HG03469 (cell line): Measurements from ENCODE around the gene SLC9C1.

Source experiments
- ATAC-seq: cut with Tn5 transposase; IDR thresholded peaks from one replicate; pipeline ENCODE4 v1.9.1; 2021; ENCODE audit warnings: mild to moderate bottlenecking, moderate library complexity, moderate number of reproducible peaks; ENCODE audit not compliant: unreplicated experiment

SLC9C1 gene

GRCh38 chr3:112115806-112116383 lies 178.1 kb downstream of the SLC9C1 start:
- ATAC-seq: no peak

- ATAC-seq: peak; percentile 30
Measured at GRCh38 chr3:112115161-112115739, 178.8 kb downstream of the SLC9C1 start.

DNA sequence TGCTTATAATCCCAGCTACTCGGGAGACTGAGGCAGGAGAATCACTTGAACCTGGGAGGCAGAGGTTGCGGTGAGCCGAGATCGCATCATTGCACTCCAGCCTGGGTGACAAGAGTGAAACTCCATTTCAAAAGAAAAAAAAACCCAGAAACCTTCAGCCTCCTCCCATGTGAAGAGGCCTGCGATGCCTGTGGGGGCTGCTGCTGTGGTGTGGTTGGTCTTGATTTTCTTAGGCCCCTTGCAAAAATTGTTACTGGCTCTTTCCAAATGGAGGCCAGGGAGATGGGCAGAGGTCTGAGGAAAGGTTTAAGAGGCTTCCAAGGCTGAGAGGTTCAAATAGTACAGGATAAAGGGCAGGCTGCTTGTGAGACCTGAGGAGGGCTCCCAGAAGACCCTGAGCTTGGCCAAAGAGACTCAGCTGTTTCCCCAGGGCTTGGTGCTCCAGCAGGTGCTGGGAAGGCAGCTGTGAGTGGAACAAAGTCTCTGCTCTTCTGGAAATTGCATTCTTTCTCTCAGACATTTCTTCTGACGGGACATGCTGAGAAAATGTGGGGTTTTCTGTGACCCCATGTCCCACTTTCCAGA lies 179.3 kb downstream of the SLC9C1 start:
- ATAC-seq: no peak

GRCh38 chr3:112111785-112112402 lies 182.1 kb downstream of the SLC9C1 start:
- ATAC-seq: no peak

DNA sequence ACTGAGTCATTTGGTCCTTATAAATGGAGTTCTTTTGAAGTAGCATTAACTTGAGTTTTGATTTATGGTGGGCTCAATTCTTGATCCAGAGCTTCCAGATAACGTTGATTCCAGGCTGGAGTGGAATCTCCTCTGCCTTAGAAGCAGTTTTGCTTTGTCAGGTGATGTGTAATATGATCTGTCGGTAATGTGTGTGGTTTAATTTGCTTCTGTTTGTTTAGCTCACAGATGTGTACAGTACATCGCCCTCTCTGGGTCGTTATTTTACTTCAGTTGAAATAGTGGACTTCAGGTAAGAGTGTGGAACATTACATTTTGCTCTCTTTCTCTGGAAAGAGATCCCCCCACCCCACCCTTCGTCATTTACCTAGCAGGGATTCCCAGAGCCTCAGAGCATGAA lies 184.7 kb downstream of the SLC9C1 start:
- ATAC-seq: no peak

GRCh38 chr3:112104774-112105173 lies 189.2 kb downstream of the SLC9C1 start:
- ATAC-seq: no peak

DNA sequence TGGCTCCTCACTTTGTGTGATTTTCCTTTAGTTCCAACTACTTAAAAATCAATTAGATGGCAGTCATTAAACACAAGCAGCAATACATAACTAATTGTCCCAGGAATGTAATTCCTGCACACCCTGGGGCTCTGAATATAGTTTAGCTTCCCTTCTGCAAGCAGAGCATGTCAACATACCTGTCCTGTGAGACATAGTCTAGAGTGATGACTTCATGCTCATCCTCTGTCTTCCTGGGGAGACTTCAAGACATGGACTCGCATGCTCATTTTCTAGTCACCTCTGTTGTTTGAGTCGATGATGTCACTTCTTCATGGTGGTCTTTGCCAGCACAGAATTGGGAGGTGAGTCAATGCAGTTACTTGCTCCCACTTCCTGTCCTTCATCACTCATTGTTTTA lies 192.1 kb downstream of the SLC9C1 start:
- no peak for ATAC-seq

DNA sequence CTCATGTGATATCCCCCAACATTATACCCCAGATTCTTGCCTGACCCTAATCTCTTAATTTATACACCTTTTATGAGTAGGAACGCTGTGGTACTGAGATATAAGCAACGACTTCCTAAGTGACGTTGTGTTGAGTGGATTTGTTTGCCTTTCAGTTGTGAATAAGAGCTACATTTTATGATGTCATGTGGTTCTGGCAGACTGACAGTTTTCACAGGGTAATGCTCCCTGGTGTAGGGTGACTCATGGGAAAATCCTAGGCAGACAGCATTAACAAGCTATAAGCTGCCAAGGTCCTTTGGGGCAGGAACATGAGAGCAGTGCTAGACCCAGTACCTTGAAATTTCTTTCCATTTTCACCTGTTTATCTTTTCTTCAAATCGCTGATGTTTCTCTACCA lies 196.6 kb downstream of the SLC9C1 start:
- ATAC-seq: peak; percentile 34

DNA sequence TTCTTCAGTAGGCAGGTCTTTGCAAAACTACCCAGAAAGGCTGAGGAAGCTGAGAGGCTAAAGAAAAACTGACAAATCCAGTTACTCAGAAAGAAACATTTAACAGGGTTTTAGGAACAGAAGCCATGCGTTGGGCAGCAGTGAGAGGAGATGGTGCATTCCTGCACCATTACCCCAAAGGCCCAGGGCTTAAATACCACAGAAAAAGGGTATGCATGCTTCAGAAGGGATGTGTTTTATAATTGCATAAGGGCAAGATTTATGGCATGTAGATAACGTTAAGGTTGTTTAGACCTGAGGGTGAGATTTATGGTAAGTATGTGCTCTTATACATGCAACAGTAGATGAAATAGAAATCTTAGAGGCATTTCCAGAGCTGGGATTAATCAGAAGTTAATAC lies 197.8 kb downstream of the SLC9C1 start:
- no peak for ATAC-seq

DNA sequence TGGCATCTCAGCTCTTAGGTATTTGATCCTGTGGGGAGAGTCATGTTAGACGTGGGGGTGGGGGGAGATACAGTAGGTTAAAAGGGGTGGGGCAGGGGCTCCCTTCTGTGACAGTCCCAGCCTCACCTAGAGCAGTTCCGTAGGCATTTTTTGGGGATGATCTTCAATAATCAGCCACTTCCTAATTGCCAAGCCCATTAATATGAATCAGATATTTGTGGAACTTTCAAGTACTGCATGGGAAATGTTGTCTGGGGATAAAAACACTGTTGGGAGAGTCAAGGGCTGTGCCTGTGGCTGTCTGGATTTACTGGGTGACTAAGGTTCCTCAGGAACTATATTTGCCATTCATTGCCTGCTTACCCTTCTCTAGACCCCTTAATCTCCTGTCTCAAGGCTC lies 198.3 kb downstream of the SLC9C1 start:
- ATAC-seq: no peak

DNA sequence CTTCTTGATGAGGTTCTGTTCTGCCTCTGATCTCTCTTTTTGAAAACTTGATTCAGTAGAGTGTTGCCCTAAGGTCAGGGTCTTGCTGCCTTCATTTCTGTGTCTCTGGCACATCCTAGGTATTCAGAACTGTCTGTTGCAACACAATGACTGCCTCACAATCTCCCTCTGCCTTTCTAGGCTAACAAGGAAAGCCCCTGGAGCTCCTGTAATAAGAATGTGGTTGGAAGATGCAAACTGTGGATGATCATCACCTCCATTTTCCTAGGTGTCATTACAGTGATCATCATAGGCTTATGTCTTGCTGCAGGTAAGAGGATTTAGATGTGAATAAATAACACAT lies 200.9 kb downstream of the SLC9C1 start:
- no peak for ATAC-seq

- no peak for ATAC-seq
Measured at GRCh38 chr3:112092496-112093179, 201.4 kb downstream of the SLC9C1 start.

DNA sequence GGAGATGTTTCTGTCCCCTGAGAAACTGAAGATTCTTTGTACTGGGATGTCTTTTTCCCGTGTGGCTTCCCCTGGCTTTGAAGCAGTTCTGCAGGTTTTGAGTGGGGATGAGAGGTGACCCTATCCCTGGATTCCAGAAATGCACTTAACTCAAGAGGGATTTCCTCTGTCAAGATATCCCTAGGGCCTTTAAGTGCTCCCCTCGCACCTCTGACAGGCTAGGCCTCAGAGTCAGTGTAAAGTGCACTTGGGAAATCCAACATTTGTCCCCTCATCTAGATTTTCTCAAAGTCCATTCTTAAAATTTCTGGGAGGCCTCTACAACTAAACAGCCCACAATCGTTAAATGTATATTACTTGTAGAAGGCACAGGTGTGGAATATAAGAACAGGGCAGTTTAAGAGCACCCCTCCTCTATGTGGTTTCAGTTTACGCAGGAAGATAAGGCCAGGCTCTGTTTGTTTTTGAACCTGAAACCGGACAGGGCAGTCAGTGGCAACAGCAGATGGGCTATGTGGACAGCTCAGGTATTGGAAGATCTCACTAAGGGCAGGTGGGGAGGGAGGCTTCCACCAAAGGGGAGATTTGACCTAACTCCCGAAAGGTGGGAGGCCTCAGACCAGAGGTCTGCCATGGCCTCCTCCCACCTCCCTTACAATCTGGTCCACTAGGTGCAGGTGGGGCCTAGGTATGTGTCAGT lies 203.0 kb downstream of the SLC9C1 start:
- no peak for ATAC-seq
